Panc1 (cell line): ENCODE results near the gene IGDCC3.

Experiments used
- POLR2AphosphoS5 ChIP-seq: IDR thresholded peaks from 2 replicates; pipeline ENCODE4 v1.6.1; 2012; ENCODE audit warnings: mild to moderate bottlenecking, low read depth, low read length, moderate library complexity
- TF ChIP-seq, protein P1 (sequence below): fragments of 450-650 bp; IDR thresholded peaks from 2 replicates; pipeline ENCODE4 v1.5.1; 2017; ENCODE audit warnings: mild to moderate bottlenecking

DNA sequence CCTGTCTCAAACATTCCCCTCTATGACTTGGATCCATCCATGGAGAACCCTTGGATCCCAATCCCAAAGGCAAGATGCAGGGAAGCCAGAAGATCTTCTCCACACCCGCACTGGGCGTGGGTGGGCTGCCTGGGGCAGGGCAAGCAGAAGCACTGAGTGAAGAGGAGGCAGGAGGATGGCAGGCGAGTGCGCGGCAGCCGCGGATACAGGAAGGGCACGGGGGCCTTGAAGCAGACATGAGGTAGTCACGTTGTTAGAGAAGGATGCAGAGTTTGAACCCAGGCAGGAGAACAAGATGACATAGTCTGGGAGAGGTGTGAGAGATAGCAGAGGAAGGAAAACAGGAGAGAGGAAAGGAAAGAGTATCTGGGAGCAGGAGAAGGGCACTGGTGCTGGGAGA lies 5.1 kb upstream of the IGDCC3 start:
- no peak for TF ChIP-seq POLR2AphosphoS5
- TF ChIP-seq, protein P1, sequence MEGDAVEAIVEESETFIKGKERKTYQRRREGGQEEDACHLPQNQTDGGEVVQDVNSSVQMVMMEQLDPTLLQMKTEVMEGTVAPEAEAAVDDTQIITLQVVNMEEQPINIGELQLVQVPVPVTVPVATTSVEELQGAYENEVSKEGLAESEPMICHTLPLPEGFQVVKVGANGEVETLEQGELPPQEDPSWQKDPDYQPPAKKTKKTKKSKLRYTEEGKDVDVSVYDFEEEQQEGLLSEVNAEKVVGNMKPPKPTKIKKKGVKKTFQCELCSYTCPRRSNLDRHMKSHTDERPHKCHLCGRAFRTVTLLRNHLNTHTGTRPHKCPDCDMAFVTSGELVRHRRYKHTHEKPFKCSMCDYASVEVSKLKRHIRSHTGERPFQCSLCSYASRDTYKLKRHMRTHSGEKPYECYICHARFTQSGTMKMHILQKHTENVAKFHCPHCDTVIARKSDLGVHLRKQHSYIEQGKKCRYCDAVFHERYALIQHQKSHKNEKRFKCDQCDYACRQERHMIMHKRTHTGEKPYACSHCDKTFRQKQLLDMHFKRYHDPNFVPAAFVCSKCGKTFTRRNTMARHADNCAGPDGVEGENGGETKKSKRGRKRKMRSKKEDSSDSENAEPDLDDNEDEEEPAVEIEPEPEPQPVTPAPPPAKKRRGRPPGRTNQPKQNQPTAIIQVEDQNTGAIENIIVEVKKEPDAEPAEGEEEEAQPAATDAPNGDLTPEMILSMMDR: no peak
